Activated B cell treated with CpG ODN at 0.5 μM for 24 hours (primary cell): ENCODE measurements around the gene FBXL7. TPM values are rescaled to one million over a fixed set of nuclear protein-coding genes. Genes with fewer than 3 reads are reported as not detected.

Experiments
- ATAC-seq: fragments of 200-7000 bp; cut with Tn5 transposase; one replicate; pipeline ENCODE4 v1.10.0; 2021; ENCODE audit warnings: low read depth, mild to moderate bottlenecking, moderate library complexity
- CTCF ChIA-PET: fragments of 350-600 bp; sonication (Branson Sonifier 250); formaldehyde crosslinking; loops from one replicate; lab custom pipeline; 2021; ENCODE audit warnings: antibody characterized with exemption; lab: Charles Lee
- POLR2A ChIA-PET: fragments of 350-600 bp; sonication (Branson Sonifier 250); formaldehyde crosslinking; loops from one replicate; lab custom pipeline; 2021; ENCODE audit warnings: antibody characterized with exemption; lab: Charles Lee
- DNase-seq: peaks from one replicate; pipeline ENCODE4 v3.0.0; 2022
- H3K27ac Mint-ChIP-seq: one replicate; pipeline ENCODE4 v1.8.0; 2020; ENCODE audit warnings: mixed read lengths
- H3K27me3 Mint-ChIP-seq: one replicate; pipeline ENCODE4 v1.8.0; 2021; ENCODE audit warnings: mixed read lengths
- H3K36me3 Mint-ChIP-seq: one replicate; pipeline ENCODE4 v1.8.0; 2021; ENCODE audit warnings: low read depth, mixed read lengths
- H3K4me1 Mint-ChIP-seq: one replicate; pipeline ENCODE4 v1.8.0; 2021; ENCODE audit warnings: mixed read lengths
- H3K4me3 Mint-ChIP-seq: one replicate; pipeline ENCODE4 v1.8.0; 2020; ENCODE audit warnings: mild to moderate bottlenecking, mixed read lengths
- H3K9me3 Mint-ChIP-seq: one replicate; pipeline ENCODE4 v1.8.0; 2020; ENCODE audit warnings: mixed read lengths
- CTCF ChIP-seq: fragments of 200-600 bp; IDR thresholded peaks from one replicate; pipeline ENCODE4 v1.8.0; 2022; ENCODE audit warnings: antibody characterized with exemption, mild to moderate bottlenecking
- intact Hi-C: fragments of 100-400 bp; cut with micrococcal nuclease; formaldehyde crosslinking; loops from one replicate; pipeline ENCODE4 v1.15.1; 2024
- total RNA-seq: library from RNA; stranded (reverse); gene quantifications from 2 replicates; pipeline ENCODE4 v1.2.3, GENCODE V29; 2022

Gene FBXL7
- total RNA-seq, 1 donor from 2014 or later = not detected

DNA sequence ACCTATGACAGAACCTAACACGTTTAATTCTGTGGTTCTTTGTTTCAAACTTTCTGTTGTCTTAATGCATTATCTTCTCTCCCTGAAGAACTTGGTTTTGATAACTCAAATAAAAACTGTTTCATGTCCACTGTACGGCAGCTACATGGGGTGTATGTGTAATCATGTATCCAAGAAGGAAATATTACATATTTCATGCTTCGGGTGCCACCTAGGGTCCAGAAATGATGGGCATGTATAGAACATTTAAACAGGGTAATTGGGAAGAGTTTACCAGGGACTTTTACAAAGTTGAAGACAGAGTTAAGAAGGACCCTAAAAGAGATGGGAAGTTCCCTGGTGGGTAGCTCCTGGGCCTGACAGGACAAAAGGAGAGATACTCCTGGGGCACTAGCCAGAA, 291.3 kb downstream of the FBXL7 start:
- no peaks in the 10 kb centered on the region for H3K36me3 Mint-ChIP-seq
- H3K4me3 Mint-ChIP-seq = no peak overlapping the region
- CTCF ChIA-PET = no interaction called here
- H3K9me3 Mint-ChIP-seq = no peaks in the 10 kb centered on the region
- POLR2A ChIA-PET = no interaction called here
- H3K27ac Mint-ChIP-seq = no peak overlapping the region
- no peaks in the 10 kb centered on the region for H3K4me1 Mint-ChIP-seq
- TF ChIP-seq CTCF = no peak
- intact Hi-C loops = loop anchor here (5.0 kb wide), 1 partner anchor 684 kb away; no protein-coding TSS in a partner anchor
- ATAC-seq (no peak), DNase-seq (no peak)
- no peaks in the 10 kb centered on the region for H3K27me3 Mint-ChIP-seq

- Mint-ChIP-seq H3K4me1 (no peaks in the 10 kb centered on the region), H3K36me3 (no peaks in the 10 kb centered on the region), H3K27ac (no peak overlapping the region), H3K27me3 (no peaks in the 10 kb centered on the region), H3K9me3 (no peaks in the 10 kb centered on the region), H3K4me3 (no peak overlapping the region)
- no peak for TF ChIP-seq CTCF
- CTCF ChIA-PET = no interaction called here
- intact Hi-C loops = loop anchor here (5.0 kb wide), 1 partner anchor 685 kb away; no protein-coding TSS in a partner anchor
- POLR2A ChIA-PET = no interaction called here
- DNase-seq (no peak), ATAC-seq (no peak)
Observed at GRCh38 chr5:15791859-15792258, 291.9 kb downstream of the FBXL7 start.

DNA sequence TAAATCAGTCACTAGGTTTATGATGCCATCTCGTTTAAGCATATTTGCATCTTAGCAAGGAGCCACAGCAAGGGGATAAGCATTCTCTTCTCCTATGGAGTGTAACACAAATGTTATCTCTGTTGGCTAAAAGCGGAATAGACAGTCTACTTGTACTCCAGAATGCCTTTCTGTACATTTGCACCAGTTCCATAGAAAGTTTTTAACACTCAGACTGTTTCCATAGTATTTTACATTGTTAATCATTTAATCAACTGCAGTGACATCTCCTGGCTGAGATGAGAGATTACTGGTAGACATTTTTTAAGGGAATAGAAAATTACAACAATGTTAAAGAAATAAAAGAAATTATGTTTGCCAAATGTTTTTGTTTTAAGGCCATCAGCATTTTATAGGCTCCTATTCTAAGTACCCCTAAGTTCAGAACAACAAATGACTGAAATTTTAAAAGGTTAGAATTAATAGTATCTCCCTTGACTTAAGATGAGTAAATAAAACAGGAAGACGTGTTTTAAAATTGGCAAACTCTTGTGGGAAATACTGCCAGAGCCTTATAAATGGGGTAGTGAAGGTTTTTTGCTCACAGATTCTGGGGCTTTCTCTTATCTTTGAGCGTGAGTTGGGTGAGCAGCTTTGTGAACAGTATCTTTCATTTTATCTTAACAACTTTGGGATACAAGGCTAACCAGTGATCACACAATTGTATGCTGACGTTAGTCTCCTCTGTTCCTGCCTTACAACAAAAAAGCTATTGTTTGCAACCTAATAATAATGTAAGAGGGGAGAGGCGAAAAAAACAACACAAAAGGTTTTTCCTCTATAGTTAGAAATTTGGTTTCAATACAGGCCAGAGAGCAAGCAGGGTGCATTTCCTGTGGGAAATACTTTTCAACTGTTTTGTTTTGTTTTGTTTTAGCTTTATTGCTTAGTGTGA, 294.3 kb downstream of the FBXL7 start:
- DNase-seq = no peak
- ChIA-PET CTCF (no interaction called here), POLR2A (no interaction called here)
- intact Hi-C loops = loop anchor here (5.0 kb wide), 1 partner anchor 687 kb away; no protein-coding TSS in a partner anchor
- no peaks in the 10 kb centered on the region for H3K27me3 Mint-ChIP-seq
- no peak for TF ChIP-seq CTCF
- no peak for ATAC-seq
- H3K9me3 Mint-ChIP-seq = no peaks in the 10 kb centered on the region
- H3K36me3 Mint-ChIP-seq = no peaks in the 10 kb centered on the region
- H3K27ac Mint-ChIP-seq = no peak overlapping the region
- no peaks in the 10 kb centered on the region for H3K4me1 Mint-ChIP-seq
- H3K4me3 Mint-ChIP-seq = no peak overlapping the region

GRCh38 chr5:15796096-15796495, 296.1 kb downstream of the FBXL7 start:
- DNase-seq = no peak
- ChIA-PET CTCF (interaction anchor here (0.6 kb wide), 1 partner anchor 125 kb away, joined by 5 read pairs; no protein-coding TSS in a partner anchor), POLR2A (no interaction called here)
- no peaks in the 10 kb centered on the region for H3K27me3 Mint-ChIP-seq
- intact Hi-C loops = no loop called here
- no peak overlapping the region for H3K27ac Mint-ChIP-seq
- TF ChIP-seq CTCF = no peak
- no peaks in the 10 kb centered on the region for H3K36me3 Mint-ChIP-seq
- H3K4me1 Mint-ChIP-seq = no peaks in the 10 kb centered on the region
- H3K9me3 Mint-ChIP-seq = no peaks in the 10 kb centered on the region
- ATAC-seq = no peak
- H3K4me3 Mint-ChIP-seq = no peak overlapping the region

DNA sequence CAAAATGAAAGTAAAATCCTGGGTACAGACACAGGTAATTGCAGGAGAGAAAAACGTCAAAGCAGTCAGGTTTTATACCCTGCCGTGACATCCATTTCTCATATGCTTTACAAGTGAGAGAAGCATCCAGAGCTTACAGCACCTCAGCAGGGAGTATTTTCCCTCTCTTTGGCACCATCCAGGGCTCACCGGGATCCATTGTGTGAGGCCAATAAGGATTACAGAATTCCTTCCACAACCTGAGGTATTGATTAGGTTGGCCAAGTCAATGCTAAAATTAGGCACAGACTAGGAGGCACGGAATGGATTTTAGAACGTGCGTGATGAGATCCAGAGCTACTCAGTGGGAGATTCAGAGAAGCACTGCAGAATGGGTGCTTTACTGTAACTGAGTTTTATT, 296.6 kb downstream of the FBXL7 start:
- TF ChIP-seq CTCF = no peak
- no peaks in the 10 kb centered on the region for H3K9me3 Mint-ChIP-seq
- CTCF ChIA-PET = interaction anchor here (0.6 kb wide), 1 partner anchor 126 kb away, joined by 5 read pairs; no protein-coding TSS in a partner anchor
- no peaks in the 10 kb centered on the region for H3K36me3 Mint-ChIP-seq
- H3K27ac Mint-ChIP-seq = no peak overlapping the region
- H3K4me1 Mint-ChIP-seq = no peaks in the 10 kb centered on the region
- no peak for ATAC-seq
- no peak overlapping the region for H3K4me3 Mint-ChIP-seq
- no peaks in the 10 kb centered on the region for H3K27me3 Mint-ChIP-seq
- POLR2A ChIA-PET = no interaction called here
- DNase-seq = no peak
- intact Hi-C loops = no loop called here
